ENCODE results near the gene CUEDC2. TPM values are rescaled to one million over a fixed set of nuclear protein-coding genes. Genes with fewer than 3 reads are reported as not detected.

The CUEDC2 gene
- total RNA-seq, 1 experiment from 2014 or later = 64.5 TPM

DNA sequence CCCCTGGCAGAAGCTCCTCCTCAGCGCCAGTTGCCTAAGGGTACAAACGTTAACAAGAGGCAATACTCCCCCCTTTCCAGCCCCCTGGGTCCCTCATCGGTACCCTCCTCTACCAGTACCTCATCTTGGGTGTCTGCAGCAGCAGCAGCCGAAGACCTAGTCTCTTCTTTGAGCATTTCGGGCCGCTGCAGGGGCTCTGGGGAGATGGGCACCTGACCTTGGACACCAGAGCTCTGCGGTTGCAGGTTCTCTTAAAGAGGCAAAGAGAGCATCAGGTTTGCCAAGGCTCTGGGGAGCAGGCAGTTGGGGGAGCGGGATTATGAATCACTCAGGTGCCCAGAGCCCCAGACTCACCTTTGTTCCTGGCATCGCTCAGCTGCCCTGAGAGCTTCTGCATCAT, 8.2 kb downstream of the CUEDC2 start:
- Mint-ChIP-seq H3K4me3 (ENCODE audit: unreplicated experiment) (no peak overlapping the region), H3K27ac (ENCODE audit: low read depth, unreplicated experiment) (no peak overlapping the region), H3K27me3 (ENCODE audit: insufficient read depth, unreplicated experiment) (no peaks in the 10 kb centered on the region), H3K4me1 (ENCODE audit: insufficient read depth, unreplicated experiment) (peaks cover 13% of the 10 kb centered on the region), H3K36me3 (ENCODE audit: insufficient read depth, unreplicated experiment) (peaks cover 17% of the 10 kb centered on the region), H3K9me3 (ENCODE audit: unreplicated experiment) (no peaks in the 10 kb centered on the region)
- TF ChIP-seq, protein P1, sequence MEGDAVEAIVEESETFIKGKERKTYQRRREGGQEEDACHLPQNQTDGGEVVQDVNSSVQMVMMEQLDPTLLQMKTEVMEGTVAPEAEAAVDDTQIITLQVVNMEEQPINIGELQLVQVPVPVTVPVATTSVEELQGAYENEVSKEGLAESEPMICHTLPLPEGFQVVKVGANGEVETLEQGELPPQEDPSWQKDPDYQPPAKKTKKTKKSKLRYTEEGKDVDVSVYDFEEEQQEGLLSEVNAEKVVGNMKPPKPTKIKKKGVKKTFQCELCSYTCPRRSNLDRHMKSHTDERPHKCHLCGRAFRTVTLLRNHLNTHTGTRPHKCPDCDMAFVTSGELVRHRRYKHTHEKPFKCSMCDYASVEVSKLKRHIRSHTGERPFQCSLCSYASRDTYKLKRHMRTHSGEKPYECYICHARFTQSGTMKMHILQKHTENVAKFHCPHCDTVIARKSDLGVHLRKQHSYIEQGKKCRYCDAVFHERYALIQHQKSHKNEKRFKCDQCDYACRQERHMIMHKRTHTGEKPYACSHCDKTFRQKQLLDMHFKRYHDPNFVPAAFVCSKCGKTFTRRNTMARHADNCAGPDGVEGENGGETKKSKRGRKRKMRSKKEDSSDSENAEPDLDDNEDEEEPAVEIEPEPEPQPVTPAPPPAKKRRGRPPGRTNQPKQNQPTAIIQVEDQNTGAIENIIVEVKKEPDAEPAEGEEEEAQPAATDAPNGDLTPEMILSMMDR (IDR thresholded peaks at IDR 0.05; ENCODE audit: unreplicated experiment) = no peak
- CTCF ChIA-PET = interaction anchor here (0.6 to 8.6 kb wide), 10 partner anchors 11 to 1074 kb away, joined by 3 to 137 read pairs (median 4); partner anchors contain the start of gene NFKB2
- POLR2A ChIA-PET = interaction anchor here (0.7 to 6.1 kb wide), 6 partner anchors 9 to 78 kb away, joined by 3 to 119 read pairs (median 88); partner anchors contain the start of genes ACTR1A, C10orf95, CUEDC2 and NFKB2
- no TSS peak for BruUV-seq (replicated peaks)
- intact Hi-C loops (cut with micrococcal nuclease) = loop anchor here (5.0 to 10.0 kb wide), 2 partner anchors 158 to 199 kb away; partner anchors contain the start of gene ELOVL3
- DNase-seq (ENCODE audit: unreplicated experiment) = no peak

- DNase-seq (ENCODE audit: unreplicated experiment) = no peak
- Mint-ChIP-seq H3K9me3 (ENCODE audit: unreplicated experiment) (no peaks in the 10 kb centered on the region), H3K36me3 (ENCODE audit: insufficient read depth, unreplicated experiment) (peaks cover 17% of the 10 kb centered on the region), H3K27ac (ENCODE audit: low read depth, unreplicated experiment) (peak overlapping the region; percentile 64), H3K4me3 (ENCODE audit: unreplicated experiment) (peak overlapping the region; percentile 99), H3K27me3 (ENCODE audit: insufficient read depth, unreplicated experiment) (no peaks in the 10 kb centered on the region), H3K4me1 (ENCODE audit: insufficient read depth, unreplicated experiment) (peaks cover 15% of the 10 kb centered on the region)
- TSS peak; percentile 78 for BruUV-seq (replicated peaks)
- intact Hi-C loops (cut with micrococcal nuclease) = loop anchor here (5.0 to 10.0 kb wide), 2 partner anchors 159 to 199 kb away; partner anchors contain the start of gene ELOVL3
- ChIA-PET CTCF (interaction anchor here (0.6 to 8.6 kb wide), 25 partner anchors 9 to 306 kb away, joined by 3 to 137 read pairs (median 4); partner anchors contain the start of genes C10orf95, CUEDC2 and NFKB2), POLR2A (interaction anchor here (0.6 to 6.1 kb wide), 16 partner anchors 9 to 288 kb away, joined by 3 to 119 read pairs (median 4); partner anchors contain the start of genes ACTR1A, C10orf95, CUEDC2 and GBF1)
- TF ChIP-seq, protein P1 (IDR thresholded peaks at IDR 0.05; ENCODE audit: unreplicated experiment) = no peak
Measured at GRCh38 chr10:102423372-102423968, 8.9 kb downstream of the CUEDC2 start.

DNA sequence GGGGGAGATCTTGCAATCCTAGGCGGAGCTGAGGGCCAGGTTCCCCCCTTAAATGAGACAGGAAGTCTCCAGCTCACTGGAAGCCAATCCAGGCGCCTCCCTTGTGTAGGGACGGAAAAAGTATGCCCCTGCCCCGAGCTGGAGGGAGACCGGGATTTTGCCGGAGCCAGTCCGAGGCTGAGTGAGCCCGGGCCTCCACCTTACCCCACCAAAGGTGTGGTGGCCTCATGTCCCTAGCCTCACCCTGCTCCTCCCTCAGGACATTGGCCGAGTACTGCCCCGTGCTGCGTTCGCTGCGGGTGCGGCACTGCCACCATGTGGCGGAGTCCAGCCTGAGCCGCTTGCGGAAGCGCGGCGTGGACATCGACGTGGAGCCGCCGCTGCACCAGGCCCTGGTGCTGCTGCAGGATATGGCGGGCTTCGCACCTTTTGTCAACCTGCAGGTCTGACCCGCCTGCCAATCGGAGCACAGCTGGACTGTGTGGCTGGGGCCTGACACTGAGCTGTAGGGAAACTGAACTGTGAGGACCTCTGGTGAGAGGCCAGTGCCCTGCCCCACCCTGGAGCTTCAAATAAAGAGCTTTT, 9.7 kb downstream of the CUEDC2 start:
- ChIA-PET POLR2A (interaction anchor here (0.6 to 6.1 kb wide), 23 partner anchors 10 to 1362 kb away, joined by 3 to 119 read pairs (median 4); partner anchors contain the start of genes ACTR1A, C10orf95, CUEDC2 and GBF1), CTCF (interaction anchor here (0.6 to 8.6 kb wide), 32 partner anchors 10 to 473 kb away, joined by 3 to 137 read pairs (median 4); partner anchors contain the start of genes C10orf95, CUEDC2 and NFKB2)
- Mint-ChIP-seq H3K27me3 (ENCODE audit: insufficient read depth, unreplicated experiment) (no peaks in the 10 kb centered on the region), H3K9me3 (ENCODE audit: unreplicated experiment) (no peaks in the 10 kb centered on the region), H3K4me1 (ENCODE audit: insufficient read depth, unreplicated experiment) (peaks cover 13% of the 10 kb centered on the region), H3K4me3 (ENCODE audit: unreplicated experiment) (peak overlapping the region; percentile 99), H3K27ac (ENCODE audit: low read depth, unreplicated experiment) (peak overlapping the region; percentile 64), H3K36me3 (ENCODE audit: insufficient read depth, unreplicated experiment) (peaks cover 17% of the 10 kb centered on the region)
- TF ChIP-seq, protein P1 (IDR thresholded peaks at IDR 0.05; ENCODE audit: unreplicated experiment) = peak; percentile 90
- BruUV-seq (replicated peaks) = no TSS peak
- intact Hi-C loops (cut with micrococcal nuclease) = loop anchor here (1.0 to 10.0 kb wide), 4 partner anchors 57 to 253 kb away; partner anchors contain the start of gene ELOVL3
- DNase-seq (ENCODE audit: unreplicated experiment) = peak; percentile 75

Measured in MCF 10A (cell line).